Measurements from ENCODE around the gene MEIS2. TPM values are rescaled to one million over a fixed set of nuclear protein-coding genes. Genes with fewer than 3 reads are reported as not detected.

MEIS2 gene
- total and polyA plus RNA-seq, 12 donors = 21.1 to 64.5 (median 48.5) TPM

DNA sequence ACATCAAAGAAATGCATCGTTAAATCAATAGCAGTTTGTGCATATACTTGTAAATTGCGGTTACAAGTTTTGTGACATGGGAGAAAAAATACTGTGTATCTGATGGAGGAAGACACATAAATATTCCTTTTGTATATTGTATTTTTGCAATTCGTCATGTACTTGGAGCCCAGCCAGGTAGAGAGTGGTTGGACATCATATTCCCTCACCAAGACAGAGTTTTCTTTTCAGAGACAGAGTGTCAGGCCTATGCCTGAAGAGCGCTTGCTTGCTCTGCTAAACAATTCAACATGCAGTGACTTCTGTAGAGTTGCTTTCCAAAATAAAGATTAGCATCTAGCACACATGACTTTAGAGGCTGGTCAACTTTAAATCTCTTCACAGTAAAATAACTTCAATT, 24.8 kb upstream of the MEIS2 start:
- Histone ChIP-seq H3K9me3 (no peaks in the 10 kb centered on the region), H3K27ac (no peak overlapping the region), H3K27me3 (no peaks in the 10 kb centered on the region), H3K36me3 (no peaks in the 10 kb centered on the region), H3K4me3 (no peak overlapping the region), H3K4me1 (peaks cover 0 to 5% (median 0%) of the 10 kb centered on the region in 9 donors)
- no peak for ATAC-seq
- DNase-seq = no peak
- TF ChIP-seq, protein P1, sequence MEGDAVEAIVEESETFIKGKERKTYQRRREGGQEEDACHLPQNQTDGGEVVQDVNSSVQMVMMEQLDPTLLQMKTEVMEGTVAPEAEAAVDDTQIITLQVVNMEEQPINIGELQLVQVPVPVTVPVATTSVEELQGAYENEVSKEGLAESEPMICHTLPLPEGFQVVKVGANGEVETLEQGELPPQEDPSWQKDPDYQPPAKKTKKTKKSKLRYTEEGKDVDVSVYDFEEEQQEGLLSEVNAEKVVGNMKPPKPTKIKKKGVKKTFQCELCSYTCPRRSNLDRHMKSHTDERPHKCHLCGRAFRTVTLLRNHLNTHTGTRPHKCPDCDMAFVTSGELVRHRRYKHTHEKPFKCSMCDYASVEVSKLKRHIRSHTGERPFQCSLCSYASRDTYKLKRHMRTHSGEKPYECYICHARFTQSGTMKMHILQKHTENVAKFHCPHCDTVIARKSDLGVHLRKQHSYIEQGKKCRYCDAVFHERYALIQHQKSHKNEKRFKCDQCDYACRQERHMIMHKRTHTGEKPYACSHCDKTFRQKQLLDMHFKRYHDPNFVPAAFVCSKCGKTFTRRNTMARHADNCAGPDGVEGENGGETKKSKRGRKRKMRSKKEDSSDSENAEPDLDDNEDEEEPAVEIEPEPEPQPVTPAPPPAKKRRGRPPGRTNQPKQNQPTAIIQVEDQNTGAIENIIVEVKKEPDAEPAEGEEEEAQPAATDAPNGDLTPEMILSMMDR (IDR thresholded peaks at IDR 0.05) = no peak
- WGBS, 2 donors = 63 to 64% methylated on average over 4 of the region's 4 CpGs
- intact Hi-C loops (cut with DNase I) = no loop called here

DNA sequence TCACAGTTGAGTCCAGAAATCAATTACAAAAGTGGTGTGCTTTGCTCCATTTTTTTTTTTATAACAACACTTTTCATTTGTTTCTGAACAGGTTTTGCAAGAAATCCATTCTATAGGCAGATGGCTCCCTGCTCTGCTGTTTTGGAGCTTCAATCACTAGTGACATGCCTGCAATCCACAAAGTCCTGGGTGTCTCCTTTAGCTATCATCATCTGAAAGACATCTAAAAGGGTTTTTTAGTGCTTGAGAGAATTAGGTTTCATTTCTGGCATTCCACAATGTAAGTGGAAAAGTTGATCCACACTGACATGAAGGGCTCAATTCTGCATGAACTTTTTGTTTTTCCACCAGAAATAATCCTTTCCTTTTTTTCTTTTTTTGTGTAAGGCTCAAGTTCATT, 24.0 kb upstream of the MEIS2 start:
- DNase-seq = no peak
- Histone ChIP-seq H3K9me3 (no peaks in the 10 kb centered on the region), H3K4me3 (no peak overlapping the region), H3K27ac (no peak overlapping the region), H3K4me1 (peaks cover 0 to 5% (median 0%) of the 10 kb centered on the region in 9 donors), H3K36me3 (no peaks in the 10 kb centered on the region), H3K27me3 (peaks cover 0 to 6% (median 0%) of the 10 kb centered on the region in 7 donors)
- intact Hi-C loops (cut with DNase I) = no loop called here
- ATAC-seq = no peak
- TF ChIP-seq, protein P1 (IDR thresholded peaks at IDR 0.05) = no peak

DNA sequence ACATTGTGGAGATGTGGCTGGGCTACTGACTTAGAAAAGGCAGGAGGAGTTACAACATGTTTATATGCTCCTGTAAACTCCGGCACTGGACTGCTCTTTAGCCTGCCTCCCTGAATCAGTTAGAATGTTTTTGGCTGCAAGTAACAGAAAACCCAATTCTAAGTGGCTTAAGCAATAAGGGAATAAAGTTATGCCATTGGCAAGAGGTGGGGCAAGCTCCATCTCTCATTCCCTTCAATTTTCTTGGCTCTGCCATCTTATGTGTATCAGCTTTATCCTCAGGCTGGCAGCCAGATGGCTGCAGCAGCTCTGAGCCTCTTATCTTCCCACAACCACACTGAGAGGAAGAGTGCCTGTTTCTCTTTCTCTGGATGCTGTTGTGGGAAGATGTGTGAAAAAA, 22.4 kb upstream of the MEIS2 start:
- whole genome bisulfite sequencing, 2 donors = 63 to 70% methylated on average over 1 of the region's 1 CpG
- intact Hi-C loops (cut with DNase I) = no loop called here
- DNase-seq (no peak), ATAC-seq (peak in 1 of 8 donors; percentile 61)
- Histone ChIP-seq H3K9me3 (no peaks in the 10 kb centered on the region), H3K36me3 (no peaks in the 10 kb centered on the region), H3K27me3 (peaks cover 0 to 6% (median 0%) of the 10 kb centered on the region in 7 donors), H3K4me3 (no peak overlapping the region), H3K27ac (no peak overlapping the region), H3K4me1 (peaks cover 0 to 5% (median 0%) of the 10 kb centered on the region in 9 donors)
- TF ChIP-seq, protein P1 (IDR thresholded peaks at IDR 0.05) = no peak

DNA sequence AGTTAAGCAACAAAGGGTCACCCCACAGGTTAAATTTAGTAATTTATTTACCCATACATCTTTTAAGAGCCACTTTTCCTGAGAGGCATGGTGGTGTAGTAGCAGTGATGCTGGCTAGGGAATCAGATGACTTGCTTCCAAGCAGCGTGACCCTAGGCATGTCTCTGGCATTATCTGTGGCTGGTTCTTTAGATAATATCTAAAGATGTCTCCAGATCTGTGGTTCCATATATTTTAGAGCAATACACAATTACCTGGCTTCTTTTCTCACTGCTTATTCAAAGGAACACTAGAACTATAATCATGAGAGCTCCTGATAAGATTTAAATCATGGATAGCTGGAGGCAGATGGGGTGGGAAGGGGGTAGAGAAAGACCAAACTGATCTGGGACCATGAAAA, 21.1 kb upstream of the MEIS2 start:
- Histone ChIP-seq H3K4me1 (peaks cover 0 to 5% (median 0%) of the 10 kb centered on the region in 9 donors), H3K9me3 (no peaks in the 10 kb centered on the region), H3K4me3 (no peak overlapping the region), H3K36me3 (no peaks in the 10 kb centered on the region), H3K27ac (no peak overlapping the region), H3K27me3 (peaks cover 0 to 6% (median 0%) of the 10 kb centered on the region in 7 donors)
- DNase-seq (no peak), ATAC-seq (no peak)
- TF ChIP-seq, protein P1 (IDR thresholded peaks at IDR 0.05) = no peak
- intact Hi-C loops (cut with DNase I) = no loop called here
- 92 to 93% methylated on average over 1 of the region's 1 CpG for WGBS, 2 donors

All from heart right ventricle (tissue), 16 donors.